ENCODE data around the gene THTPA. TPM values are rescaled to one million over a fixed set of nuclear protein-coding genes. Genes with fewer than 3 reads are reported as not detected.

The THTPA gene
- total and polyA plus RNA-seq, 2 of the 13 experiments (the other 11 are each of a cell fraction or from before 2014, with no cell fraction given) = 7.4 to 8.7 TPM

DNA sequence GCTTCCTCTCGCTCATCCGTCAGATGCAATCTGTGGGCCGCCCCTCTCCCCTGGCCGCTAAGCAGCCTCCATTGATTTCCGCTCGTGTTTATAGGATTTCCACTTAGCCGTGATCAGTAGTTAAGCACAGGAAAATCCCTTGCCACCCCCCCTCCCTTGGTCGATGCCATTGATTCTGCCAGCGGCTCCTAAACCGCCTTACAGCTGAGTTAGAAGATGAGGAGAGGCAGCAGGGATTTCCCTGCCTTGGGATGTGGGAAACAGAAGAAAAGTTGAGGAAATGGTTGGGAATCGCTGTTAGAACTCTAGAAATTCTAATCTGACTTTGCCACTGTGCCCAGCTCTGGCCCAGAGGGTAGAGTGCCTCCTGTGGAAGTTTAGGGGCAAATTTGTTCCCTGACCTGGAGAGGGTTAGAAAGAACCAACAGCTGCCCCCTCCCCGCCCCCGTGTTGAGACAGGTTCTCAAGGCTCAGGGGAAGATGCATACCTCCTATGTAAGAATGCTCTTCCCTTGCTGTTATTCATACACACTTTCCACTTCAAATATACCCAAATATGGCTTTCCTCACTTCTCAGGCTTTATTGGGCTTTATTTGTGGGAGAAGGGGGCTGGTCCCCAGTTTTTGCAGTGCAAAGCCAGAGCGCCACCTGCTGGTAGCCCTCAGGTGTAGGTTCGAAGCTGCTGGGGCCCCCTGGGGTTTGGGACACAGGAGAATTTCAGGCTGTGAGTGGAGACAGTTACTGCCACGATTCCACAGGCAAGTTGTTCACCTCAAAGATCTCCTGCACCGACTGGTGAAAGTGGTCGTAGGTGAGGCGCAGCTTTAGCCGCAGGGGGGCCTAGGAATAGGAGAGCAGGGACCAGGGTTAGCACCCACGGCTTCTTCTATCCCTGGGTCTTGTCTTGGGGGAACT lies 3.2 kb downstream of the THTPA start (continued):
- TF ChIP-seq ZFP62 (CRISPR knock-in tag; IDR thresholded peaks at IDR 0.05) (no peak), NR2C2 (CRISPR knock-in tag; IDR thresholded peaks at IDR 0.05; ENCODE audit: borderline replicate concordance) (no peak), ZNF768 (CRISPR knock-in tag; IDR thresholded peaks at IDR 0.05) (no peak), MBD4 (IDR thresholded peaks at IDR 0.05; ENCODE audit: borderline replicate concordance, low read length) (no peak), RFX1 (IDR thresholded peaks at IDR 0.05) (no peak), RBM22 (optimal IDR thresholded peaks at IDR 0.05; ENCODE audit: low read length) (no peak), FOXA3 (CRISPR knock-in tag; IDR thresholded peaks at IDR 0.05) (0 out of 2 replicates have a peak, but pooled peaks have one; percentile 6), SOX6 (IDR thresholded peaks at IDR 0.05) (no peak), SOX6 (CRISPR knock-in tag; IDR thresholded peaks at IDR 0.05) (0 out of 2 replicates have a peak, but pooled peaks have one; percentile 25), ZFP1 (CRISPR knock-in tag; IDR thresholded peaks at IDR 0.05) (peak; percentile 62; the same call in 1 of the 2 replicates), PCBP2 (optimal IDR thresholded peaks at IDR 0.05; ENCODE audit: low read depth, low read length, poor library complexity, severe bottlenecking) (peak; percentile 65), NKX3-1 (CRISPR knock-in tag; IDR thresholded peaks at IDR 0.05) (no peak), ZNF737 (CRISPR knock-in tag; IDR thresholded peaks at IDR 0.05; ENCODE audit: borderline replicate concordance) (no peak), CBX5 (CRISPR knock-in tag; IDR thresholded peaks at IDR 0.05; ENCODE audit: borderline replicate concordance) (0 out of 2 replicates have a peak, but pooled peaks have one; percentile 42), ZNF615 (CRISPR knock-in tag; IDR thresholded peaks at IDR 0.05; ENCODE audit: borderline replicate concordance) (no peak), ZSCAN12 (CRISPR knock-in tag; IDR thresholded peaks at IDR 0.05) (no peak), SSRP1 (CRISPR knock-in tag; IDR thresholded peaks at IDR 0.05) (no peak; the same call in 1 of the 2 replicates), ZNF10 (CRISPR knock-in tag; IDR thresholded peaks at IDR 0.05; ENCODE audit: borderline replicate concordance, low read depth) (no peak), POLR2A (IDR thresholded peaks at IDR 0.05; ENCODE audit: insufficient read depth in 1 of 2, low read depth in 2 of 2, low read length in 2 of 2) (0 out of 4 replicates have a peak, but pooled peaks of 1 of the 2 experiments have one; percentile 17)
- TF ChIP-seq, protein P1, sequence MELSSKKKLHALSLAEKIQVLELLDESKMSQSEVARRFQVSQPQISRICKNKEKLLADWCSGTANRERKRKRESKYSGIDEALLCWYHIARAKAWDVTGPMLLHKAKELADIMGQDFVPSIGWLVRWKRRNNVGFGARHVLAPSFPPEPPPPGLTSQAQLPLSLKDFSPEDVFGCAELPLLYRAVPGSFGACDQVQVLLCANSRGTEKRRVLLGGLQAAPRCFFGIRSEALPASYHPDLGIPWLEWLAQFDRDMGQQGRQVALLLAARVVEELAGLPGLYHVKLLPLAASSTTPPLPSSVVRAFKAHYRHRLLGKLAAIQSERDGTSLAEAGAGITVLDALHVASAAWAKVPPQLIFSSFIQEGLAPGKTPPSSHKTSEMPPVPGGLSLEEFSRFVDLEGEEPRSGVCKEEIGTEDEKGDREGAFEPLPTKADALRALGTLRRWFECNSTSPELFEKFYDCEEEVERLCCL (CRISPR knock-in tag; IDR thresholded peaks at IDR 0.05; ENCODE audit: borderline replicate concordance) = 0 out of 2 replicates have a peak, but pooled peaks have one; percentile 14
- TF ChIP-seq, protein P2, sequence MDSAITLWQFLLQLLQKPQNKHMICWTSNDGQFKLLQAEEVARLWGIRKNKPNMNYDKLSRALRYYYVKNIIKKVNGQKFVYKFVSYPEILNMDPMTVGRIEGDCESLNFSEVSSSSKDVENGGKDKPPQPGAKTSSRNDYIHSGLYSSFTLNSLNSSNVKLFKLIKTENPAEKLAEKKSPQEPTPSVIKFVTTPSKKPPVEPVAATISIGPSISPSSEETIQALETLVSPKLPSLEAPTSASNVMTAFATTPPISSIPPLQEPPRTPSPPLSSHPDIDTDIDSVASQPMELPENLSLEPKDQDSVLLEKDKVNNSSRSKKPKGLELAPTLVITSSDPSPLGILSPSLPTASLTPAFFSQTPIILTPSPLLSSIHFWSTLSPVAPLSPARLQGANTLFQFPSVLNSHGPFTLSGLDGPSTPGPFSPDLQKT (CRISPR knock-in tag; IDR thresholded peaks at IDR 0.05; ENCODE audit: borderline replicate concordance) = no peak
- TF ChIP-seq, protein P3, sequence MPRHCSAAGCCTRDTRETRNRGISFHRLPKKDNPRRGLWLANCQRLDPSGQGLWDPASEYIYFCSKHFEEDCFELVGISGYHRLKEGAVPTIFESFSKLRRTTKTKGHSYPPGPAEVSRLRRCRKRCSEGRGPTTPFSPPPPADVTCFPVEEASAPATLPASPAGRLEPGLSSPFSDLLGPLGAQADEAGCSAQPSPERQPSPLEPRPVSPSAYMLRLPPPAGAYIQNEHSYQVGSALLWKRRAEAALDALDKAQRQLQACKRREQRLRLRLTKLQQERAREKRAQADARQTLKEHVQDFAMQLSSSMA (CRISPR knock-in tag; IDR thresholded peaks at IDR 0.05) = peak; percentile 91; the same call in 1 of the 2 replicates
- TF ChIP-seq, protein P4, sequence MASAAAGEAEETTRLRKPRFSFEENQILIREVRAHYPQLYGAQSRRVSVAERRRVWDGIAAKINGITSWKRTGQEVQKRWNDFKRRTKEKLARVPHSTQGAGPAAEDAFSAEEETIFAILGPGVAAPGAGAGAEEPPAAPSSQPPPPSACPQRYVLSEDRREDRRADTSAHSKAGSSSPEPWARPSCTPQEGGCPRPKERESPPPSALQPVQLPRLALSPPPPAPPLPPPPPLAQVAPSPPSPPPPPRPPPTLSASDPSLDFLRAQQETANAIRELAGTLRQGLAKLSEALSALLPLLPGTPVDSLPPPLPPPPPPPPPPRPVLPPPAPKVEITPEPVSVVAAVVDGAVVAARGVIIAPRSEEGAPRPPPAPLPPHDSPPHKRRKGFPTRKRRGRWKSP (CRISPR knock-in tag; IDR thresholded peaks at IDR 0.05) = no peak
- TF ChIP-seq, protein P5, sequence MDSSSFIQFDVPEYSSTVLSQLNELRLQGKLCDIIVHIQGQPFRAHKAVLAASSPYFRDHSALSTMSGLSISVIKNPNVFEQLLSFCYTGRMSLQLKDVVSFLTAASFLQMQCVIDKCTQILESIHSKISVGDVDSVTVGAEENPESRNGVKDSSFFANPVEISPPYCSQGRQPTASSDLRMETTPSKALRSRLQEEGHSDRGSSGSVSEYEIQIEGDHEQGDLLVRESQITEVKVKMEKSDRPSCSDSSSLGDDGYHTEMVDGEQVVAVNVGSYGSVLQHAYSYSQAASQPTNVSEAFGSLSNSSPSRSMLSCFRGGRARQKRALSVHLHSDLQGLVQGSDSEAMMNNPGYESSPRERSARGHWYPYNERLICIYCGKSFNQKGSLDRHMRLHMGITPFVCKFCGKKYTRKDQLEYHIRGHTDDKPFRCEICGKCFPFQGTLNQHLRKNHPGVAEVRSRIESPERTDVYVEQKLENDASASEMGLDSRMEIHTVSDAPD (CRISPR knock-in tag; IDR thresholded peaks at IDR 0.05) = no peak

All from HepG2 (cell line).